IMR-90 (cell line): Measurements from ENCODE around the gene CCN5.

Source experiments
- CEBPB ChIP-seq: IDR thresholded peaks from 2 replicates; pipeline ENCODE4 v1.6.1; 2012; ENCODE audit warnings: low read depth, low read length, improper control_type of control experiment
- CHD1 ChIP-seq: IDR thresholded peaks from 2 replicates; pipeline ENCODE4 v1.6.1; 2012; ENCODE audit warnings: low read depth, low read length, improper control_type of control experiment
- CTCF ChIP-seq: conservative IDR thresholded peaks from 2 replicates; pipeline ENCODE4 v1.5.1; 2012; ENCODE audit warnings: mild to moderate bottlenecking, low read depth, low read length, improper control_type of control experiment
- ELK1 ChIP-seq: fragments of 150-350 bp; IDR thresholded peaks from 2 replicates; pipeline ENCODE4 v1.6.1; 2016; ENCODE audit warnings: low read depth, mild to moderate bottlenecking, low read length, moderate library complexity, borderline replicate concordance
- MAFK ChIP-seq: IDR thresholded peaks from 2 replicates; pipeline ENCODE4 v1.6.1; 2012; ENCODE audit warnings: low read depth, low read length, improper control_type of control experiment
- MAZ ChIP-seq: IDR thresholded peaks from 2 replicates; pipeline ENCODE4 v1.6.1; 2012; ENCODE audit warnings: low read depth, mild to moderate bottlenecking, low read length, improper control_type of control experiment, moderate library complexity, borderline replicate concordance
- MXI1 ChIP-seq: IDR thresholded peaks from 2 replicates; pipeline ENCODE4 v1.6.1; 2012; ENCODE audit warnings: low read depth, mild to moderate bottlenecking, low read length, moderate library complexity, borderline replicate concordance
- POLR2A ChIP-seq: IDR thresholded peaks from 2 replicates; pipeline ENCODE4 v1.6.1; 2012; ENCODE audit warnings: mild to moderate bottlenecking, low read depth, low read length
- RAD21 ChIP-seq: IDR thresholded peaks from 2 replicates; pipeline ENCODE4 v1.6.1; 2012; ENCODE audit warnings: low read length, improper control_type of control experiment
- RCOR1 ChIP-seq: IDR thresholded peaks from 2 replicates; pipeline ENCODE4 v1.6.1; 2012; ENCODE audit warnings: mild to moderate bottlenecking, low read length, improper control_type of control experiment; ENCODE audit not compliant: insufficient replicate concordance
- RFX5 ChIP-seq: IDR thresholded peaks from 2 replicates; pipeline ENCODE4 v1.8.0; 2012; ENCODE audit warnings: low read depth, mild to moderate bottlenecking, low read length, moderate library complexity
- SMC3 ChIP-seq: fragments of 150-350 bp; IDR thresholded peaks from 2 replicates; pipeline ENCODE4 v1.6.1; 2016; ENCODE audit warnings: low read depth, mild to moderate bottlenecking, antibody characterized with exemption, low read length, moderate library complexity

GRCh38 chr20:44771172-44771535 is 56.0 kb downstream of the CCN5 start:
- TF ChIP-seq ELK1 (no peak), CTCF (no peak), POLR2A (no peak), SMC3 (no peak), RAD21 (no peak), MAZ (no peak), CHD1 (no peak), RFX5 (no peak), RCOR1 (no peak), MXI1 (no peak), MAFK (no peak), CEBPB (no peak)
